HEK293T (cell line): ENCODE measurements around the gene MYL5.

ENCODE experiments used
- CTCF ChIA-PET: fragments of 350-600 bp; formaldehyde crosslinking; extraction: SDS; loops from one replicate; lab custom pipeline; 2021; ENCODE audit warnings: antibody characterized with exemption, inconsistent platforms; lab: Yijun Ruan, JAX
- POLR2A ChIA-PET: fragments of 350-600 bp; formaldehyde crosslinking; extraction: SDS; loops from one replicate; lab custom pipeline; 2020; ENCODE audit warnings: antibody characterized with exemption, inconsistent platforms; lab: Yijun Ruan, JAX
- DNase-seq: peaks from one replicate; pipeline ENCODE4 v3.0.0; 2012; ENCODE audit warnings: mixed read lengths; ENCODE audit errors: extremely low spot score
- ARNT ChIP-seq: fragments of 450-650 bp; IDR thresholded peaks from 2 replicates; pipeline ENCODE4 v1.6.1; 2017; ENCODE audit warnings: mild to moderate bottlenecking
- BHLHE40 ChIP-seq: fragments of 450-650 bp; IDR thresholded peaks from 2 replicates; pipeline ENCODE4 v1.6.1; 2016; ENCODE audit warnings: mild to moderate bottlenecking, moderate library complexity, borderline replicate concordance
- CTBP1 ChIP-seq: fragments of 450-650 bp; IDR thresholded peaks from 2 replicates; pipeline ENCODE4 v1.6.1; 2016; ENCODE audit warnings: borderline replicate concordance
- ELF4 ChIP-seq: fragments of 450-650 bp; IDR thresholded peaks from 2 replicates; pipeline ENCODE4 v1.6.1; 2017; ENCODE audit warnings: antibody characterized with exemption
- FOXA1 ChIP-seq: fragments of 450-650 bp; IDR thresholded peaks from 2 replicates; pipeline ENCODE4 v1.6.1; 2016; ENCODE audit warnings: mild to moderate bottlenecking
- FOXK2 ChIP-seq: fragments of 450-650 bp; IDR thresholded peaks from 2 replicates; pipeline ENCODE4 v1.6.1; 2016; ENCODE audit warnings: mild to moderate bottlenecking
- FOXM1 ChIP-seq: fragments of 450-650 bp; IDR thresholded peaks from 2 replicates; pipeline ENCODE4 v1.6.1; 2017; ENCODE audit warnings: mild to moderate bottlenecking, borderline replicate concordance
- HDGF ChIP-seq: fragments of 450-650 bp; IDR thresholded peaks from 2 replicates; pipeline ENCODE4 v1.6.1; 2017; ENCODE audit warnings: antibody characterized with exemption, borderline replicate concordance
- L3MBTL2 ChIP-seq: fragments of 450-650 bp; conservative IDR thresholded peaks from 2 replicates; pipeline ENCODE4 v1.6.1; 2016; ENCODE audit warnings: mild to moderate bottlenecking
- LEF1 ChIP-seq: fragments of 450-650 bp; IDR thresholded peaks from 2 replicates; pipeline ENCODE4 v1.6.1; 2017; ENCODE audit warnings: mild to moderate bottlenecking, borderline replicate concordance
- NFRKB ChIP-seq: fragments of 450-650 bp; IDR thresholded peaks from 2 replicates; pipeline ENCODE4 v1.6.1; 2016; ENCODE audit warnings: mild to moderate bottlenecking, moderate library complexity
- PKNOX1 ChIP-seq: fragments of 450-650 bp; IDR thresholded peaks from 2 replicates; pipeline ENCODE4 v1.6.1; 2016
- SP1 ChIP-seq: fragments of 450-650 bp; IDR thresholded peaks from 2 replicates; pipeline ENCODE4 v1.6.1; 2017
- SUZ12 ChIP-seq: fragments of 450-650 bp; IDR thresholded peaks from 2 replicates; pipeline ENCODE4 v1.6.1; 2016; ENCODE audit warnings: mild to moderate bottlenecking
- TARDBP ChIP-seq: fragments of 450-650 bp; IDR thresholded peaks from 2 replicates; pipeline ENCODE4 v1.6.1; 2016
- ZNF384 ChIP-seq: fragments of 450-650 bp; IDR thresholded peaks from 2 replicates; pipeline ENCODE4 v1.6.1; 2016

MYL5 gene

GRCh38 chr4:682490-683172 lies 8.3 kb downstream of the MYL5 start:
- DNase-seq: no peak
- ChIA-PET CTCF (no interaction called here), POLR2A (no interaction called here)
- TF ChIP-seq PKNOX1 (no peak), BHLHE40 (no peak), TARDBP (no peak), NFRKB (no peak), FOXM1 (no peak), FOXA1 (no peak), LEF1 (no peak), ELF4 (no peak), ARNT (no peak), HDGF (no peak), SP1 (no peak)

- POLR2A ChIA-PET: interaction anchor here (0.8 to 1.9 kb wide), 3 partner anchors 9 to 26 kb away, joined by 3 to 7 read pairs (median 3); partner anchors contain the start of genes ATP5ME and MYL5
- TF ChIP-seq CTBP1 (no peak), FOXM1 (no peak), FOXA1 (no peak), TARDBP (no peak), FOXK2 (no peak), BHLHE40 (no peak)
- no peak for DNase-seq
- CTCF ChIA-PET: interaction anchor here (0.5 to 1.6 kb wide), 11 partner anchors 8 to 123 kb away, joined by 3 to 11 read pairs (median 3); partner anchors contain the start of genes ATP5ME and MYL5
Measured at GRCh38 chr4:683247-683897, 9.0 kb downstream of the MYL5 start.

- TF ChIP-seq HDGF (no peak), TARDBP (no peak), ELF4 (no peak), SUZ12 (no peak), BHLHE40 (no peak)
- DNase-seq: peak; percentile 79
- POLR2A ChIA-PET: interaction anchor here (0.7 to 1.9 kb wide), 4 partner anchors 10 to 25 kb away, joined by 3 to 7 read pairs (median 3); partner anchors contain the start of genes ATP5ME, MYL5 and PCGF3
- CTCF ChIA-PET: interaction anchor here (0.5 to 1.6 kb wide), 11 partner anchors 8 to 124 kb away, joined by 3 to 11 read pairs (median 3); partner anchors contain the start of genes ATP5ME and MYL5
Measured at GRCh38 chr4:683982-684622, 9.8 kb downstream of the MYL5 start.

- POLR2A ChIA-PET: interaction anchor here (0.7 to 1.9 kb wide), 2 partner anchors 11 to 21 kb away, joined by 3 to 7 read pairs; partner anchors contain the start of genes ATP5ME, MYL5 and PCGF3
- CTCF ChIA-PET: interaction anchor here (1.4 to 1.6 kb wide), 3 partner anchors 7 to 57 kb away, joined by 5 to 10 read pairs (median 7); no protein-coding TSS in a partner anchor
- no peak for DNase-seq
- TF ChIP-seq ELF4 (no peak), FOXA1 (no peak), L3MBTL2 (no peak), PKNOX1 (no peak), SP1 (no peak), SUZ12 (no peak), FOXM1 (no peak)
Measured at GRCh38 chr4:684623-685327, 10.4 kb downstream of the MYL5 start.

- ChIA-PET POLR2A (interaction anchor here (0.6 kb wide), 1 partner anchor 12 kb away, joined by 3 read pairs; the partner anchor contains the start of genes ATP5ME and MYL5), CTCF (no interaction called here)
- TF ChIP-seq ELF4: no peak
- no peak for TF ChIP-seq L3MBTL2
- TF ChIP-seq BHLHE40: no peak
- TF ChIP-seq CTBP1: no peak
- no peak for TF ChIP-seq LEF1
- no peak for TF ChIP-seq TARDBP
- no peak for TF ChIP-seq HDGF
- TF ChIP-seq SP1: no peak
- no peak for TF ChIP-seq FOXA1
- no peak for TF ChIP-seq PKNOX1
- no peak for TF ChIP-seq NFRKB
- no peak for TF ChIP-seq ARNT
- TF ChIP-seq FOXM1: no peak
- no peak for TF ChIP-seq ZNF384
- no peak for TF ChIP-seq FOXK2
- no peak for TF ChIP-seq SUZ12
- DNase-seq: no peak
Measured at GRCh38 chr4:685679-686412, 11.5 kb downstream of the MYL5 start.
